Stomach (tissue), 4 donors: ENCODE data around the gene PHACTR3.

Source experiments
- CTCF ChIP-seq, 7 experiments: fragments of 450-650 bp in 4 of 7; fragments of 200-600 bp in 3 of 7; sonication (generic) in 3 of 7; IDR thresholded peaks; one replicate each; pipeline ENCODE4 v1.5.1; 2016 to 2019; ENCODE audit warnings: antibody characterized with exemption in 7 of 7, control low read depth in 2 of 7, mild to moderate bottlenecking in 1 of 7
- POLR2A ChIP-seq, 4 donors: fragments of 450-650 bp; IDR thresholded peaks; one replicate each; pipeline ENCODE4 v1.6.1; 2016; ENCODE audit warnings: antibody characterized with exemption in 4 of 4, control low read depth in 2 of 4, mild to moderate bottlenecking in 1 of 4, moderate library complexity in 1 of 4
- POLR2AphosphoS5 ChIP-seq, 3 donors: sonication (generic); formaldehyde crosslinking; IDR thresholded peaks; one replicate each; pipeline ENCODE4 v1.6.1; 2016; ENCODE audit warnings: antibody characterized with exemption in 3 of 3

GRCh38 chr20:59584278-59584925 lies 19.9 kb upstream of the PHACTR3 start:
- no peak for TF ChIP-seq CTCF (IDR thresholded peaks at IDR 0.05)
- TF ChIP-seq POLR2A (IDR thresholded peaks at IDR 0.05) = no peak
- TF ChIP-seq POLR2AphosphoS5 (IDR thresholded peaks at IDR 0.05) = no peak
